ENCODE measurements around the gene ZBTB20.

DNA sequence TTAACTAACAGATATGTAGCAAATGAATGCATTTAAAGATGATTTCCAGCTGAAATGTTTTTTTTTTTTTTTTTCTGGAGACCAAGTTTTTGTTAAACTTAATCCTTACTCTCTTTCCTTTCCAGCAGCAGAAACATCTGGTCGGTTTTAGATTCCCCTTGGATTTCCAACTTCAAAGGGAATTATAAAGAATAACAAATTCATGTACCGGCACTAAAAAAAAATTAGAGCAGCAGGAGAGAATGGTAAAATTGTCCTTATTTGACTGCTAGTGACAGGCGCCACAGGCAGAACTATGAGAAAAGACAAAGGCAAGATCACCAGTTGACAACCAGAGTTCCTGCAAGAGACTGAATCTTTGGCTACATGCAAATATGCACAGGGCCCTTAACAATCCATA is 459.9 kb downstream of the ZBTB20 start:
- TF ChIP-seq, protein P1, sequence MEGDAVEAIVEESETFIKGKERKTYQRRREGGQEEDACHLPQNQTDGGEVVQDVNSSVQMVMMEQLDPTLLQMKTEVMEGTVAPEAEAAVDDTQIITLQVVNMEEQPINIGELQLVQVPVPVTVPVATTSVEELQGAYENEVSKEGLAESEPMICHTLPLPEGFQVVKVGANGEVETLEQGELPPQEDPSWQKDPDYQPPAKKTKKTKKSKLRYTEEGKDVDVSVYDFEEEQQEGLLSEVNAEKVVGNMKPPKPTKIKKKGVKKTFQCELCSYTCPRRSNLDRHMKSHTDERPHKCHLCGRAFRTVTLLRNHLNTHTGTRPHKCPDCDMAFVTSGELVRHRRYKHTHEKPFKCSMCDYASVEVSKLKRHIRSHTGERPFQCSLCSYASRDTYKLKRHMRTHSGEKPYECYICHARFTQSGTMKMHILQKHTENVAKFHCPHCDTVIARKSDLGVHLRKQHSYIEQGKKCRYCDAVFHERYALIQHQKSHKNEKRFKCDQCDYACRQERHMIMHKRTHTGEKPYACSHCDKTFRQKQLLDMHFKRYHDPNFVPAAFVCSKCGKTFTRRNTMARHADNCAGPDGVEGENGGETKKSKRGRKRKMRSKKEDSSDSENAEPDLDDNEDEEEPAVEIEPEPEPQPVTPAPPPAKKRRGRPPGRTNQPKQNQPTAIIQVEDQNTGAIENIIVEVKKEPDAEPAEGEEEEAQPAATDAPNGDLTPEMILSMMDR (IDR thresholded peaks at IDR 0.05) = no peak
- TF ChIP-seq POLR2AphosphoS5 (IDR thresholded peaks at IDR 0.05) (no peak), POLR2A (IDR thresholded peaks at IDR 0.05) (no peak), EP300 (IDR thresholded peaks at IDR 0.05) (no peak)
